Activated naive CD8-positive, alpha-beta T cell (primary cell): ENCODE data around the gene ZSWIM5.
"Not testable (repeated sequence)": the region's sequence is repeated elsewhere in the genome, so short reads cannot be mapped to it uniquely, and the experiment has no call there.

Source experiments
- H3K27ac Mint-ChIP-seq: one replicate; pipeline ENCODE4 v1.8.0; 2021; ENCODE audit warnings: mixed read lengths
- H3K27me3 Mint-ChIP-seq: one replicate; pipeline ENCODE4 v1.8.0; 2021; ENCODE audit warnings: mixed read lengths
- H3K36me3 Mint-ChIP-seq: one replicate; pipeline ENCODE4 v1.8.0; 2021; ENCODE audit warnings: mixed read lengths
- H3K4me1 Mint-ChIP-seq: one replicate; pipeline ENCODE4 v1.8.0; 2021; ENCODE audit warnings: low read depth, mixed read lengths
- H3K4me3 Mint-ChIP-seq: one replicate; pipeline ENCODE4 v1.8.0; 2021; ENCODE audit warnings: mild to moderate bottlenecking, mixed read lengths
- H3K9me3 Mint-ChIP-seq: one replicate; pipeline ENCODE4 v1.8.0; 2021; ENCODE audit warnings: low read depth, mixed read lengths

ZSWIM5 gene

DNA sequence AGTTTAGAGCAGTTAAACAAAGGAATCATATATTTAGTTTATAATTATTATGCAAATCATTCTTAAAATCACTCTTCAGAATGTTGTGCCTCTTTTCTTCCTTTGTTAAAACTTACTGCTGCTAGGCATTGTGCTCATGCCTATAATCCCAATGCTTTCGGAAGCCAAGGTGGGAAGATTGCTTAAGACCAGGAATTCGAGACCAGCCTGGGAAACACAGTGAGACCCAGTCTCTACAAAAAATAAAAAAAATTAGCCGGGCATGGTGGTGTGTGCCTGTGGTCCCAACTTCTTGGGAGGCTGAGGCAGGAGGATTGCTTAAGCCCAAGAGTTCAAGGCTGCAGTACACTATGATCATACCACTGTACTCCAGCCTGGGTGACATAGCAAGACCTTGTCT, 33.6 kb downstream of the ZSWIM5 start:
- Mint-ChIP-seq H3K4me3 (no peak overlapping the region), H3K36me3 (peaks cover 6% of the 10 kb centered on the region), H3K4me1 (no peaks in the 10 kb centered on the region), H3K27me3 (no peaks in the 10 kb centered on the region), H3K27ac (no peak overlapping the region), H3K9me3 (no peaks in the 10 kb centered on the region)

DNA sequence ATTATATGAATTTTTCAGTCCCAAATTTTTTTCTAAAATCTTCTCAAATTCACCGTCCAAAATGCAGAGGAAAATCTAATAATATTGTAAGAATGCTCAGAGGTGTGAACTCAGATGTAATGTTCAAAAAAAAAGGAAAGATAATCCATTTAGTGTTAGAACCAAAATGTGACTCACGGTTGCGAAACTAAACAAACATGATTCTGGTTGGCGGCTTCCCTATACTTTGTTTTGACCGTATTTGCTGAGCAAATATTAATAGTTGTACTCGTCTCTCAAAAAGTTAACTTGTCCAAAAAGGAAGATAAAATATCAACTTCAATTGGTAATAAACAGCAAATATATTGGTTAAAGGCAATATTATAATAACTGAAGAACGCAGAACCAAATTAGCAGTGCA, 34.4 kb downstream of the ZSWIM5 start:
- Mint-ChIP-seq H3K36me3 (peaks cover 6% of the 10 kb centered on the region), H3K9me3 (no peaks in the 10 kb centered on the region), H3K27ac (no peak overlapping the region), H3K4me1 (no peaks in the 10 kb centered on the region), H3K4me3 (no peak overlapping the region), H3K27me3 (no peaks in the 10 kb centered on the region)

DNA sequence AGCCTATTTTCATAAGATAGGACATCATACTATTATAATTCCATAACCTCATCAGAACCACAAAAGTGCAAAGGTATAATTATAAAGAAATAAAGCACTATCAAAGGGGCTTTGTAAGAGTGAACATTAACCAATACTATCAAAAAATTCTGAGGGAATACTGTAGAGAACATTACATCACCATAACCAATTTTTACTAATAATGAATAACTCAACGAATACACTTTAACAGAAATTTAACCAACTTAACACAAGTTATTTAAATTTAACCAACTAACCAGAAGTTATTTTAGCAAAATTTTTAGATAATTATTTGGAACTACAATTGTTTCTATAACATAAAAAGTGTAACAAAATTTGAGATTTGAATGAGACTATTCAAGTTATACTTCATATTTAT, 34.8 kb downstream of the ZSWIM5 start:
- Mint-ChIP-seq H3K27ac (no peak overlapping the region), H3K9me3 (no peaks in the 10 kb centered on the region), H3K27me3 (no peaks in the 10 kb centered on the region), H3K4me1 (no peaks in the 10 kb centered on the region), H3K36me3 (peaks cover 2% of the 10 kb centered on the region), H3K4me3 (no peak overlapping the region)

DNA sequence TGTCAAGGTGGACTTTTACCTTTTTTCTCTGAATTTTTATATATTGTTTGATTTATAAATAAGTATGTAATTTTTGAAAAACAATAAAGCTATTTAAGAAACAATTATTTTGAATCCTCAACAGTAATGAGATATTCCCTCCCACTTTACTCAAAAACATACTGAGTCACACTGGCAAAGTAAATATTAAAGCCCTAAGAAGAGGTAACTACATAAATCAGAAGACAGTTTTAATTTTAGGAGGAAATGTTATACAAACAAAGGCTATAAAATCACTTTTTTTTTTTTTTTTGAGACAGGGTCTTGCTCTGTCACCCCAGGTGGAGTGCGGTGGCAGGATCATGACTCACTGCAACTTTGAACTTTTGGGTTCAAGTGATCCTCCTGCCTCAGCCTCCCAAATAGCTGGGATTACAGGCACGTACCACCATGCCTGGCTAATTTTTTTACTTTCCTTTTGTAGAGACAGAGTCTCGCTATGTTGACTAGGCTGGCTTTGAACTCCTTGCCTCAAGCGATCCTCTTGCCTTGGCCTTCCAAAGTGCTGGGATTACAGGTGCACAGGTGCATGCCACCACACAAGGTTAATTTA, 36.2 kb downstream of the ZSWIM5 start:
- Mint-ChIP-seq H3K4me3 (no peak overlapping the region), H3K4me1 (no peaks in the 10 kb centered on the region), H3K36me3 (peaks cover under 1% of the 10 kb centered on the region), H3K27me3 (no peaks in the 10 kb centered on the region), H3K9me3 (no peaks in the 10 kb centered on the region), H3K27ac (no peak overlapping the region)

DNA sequence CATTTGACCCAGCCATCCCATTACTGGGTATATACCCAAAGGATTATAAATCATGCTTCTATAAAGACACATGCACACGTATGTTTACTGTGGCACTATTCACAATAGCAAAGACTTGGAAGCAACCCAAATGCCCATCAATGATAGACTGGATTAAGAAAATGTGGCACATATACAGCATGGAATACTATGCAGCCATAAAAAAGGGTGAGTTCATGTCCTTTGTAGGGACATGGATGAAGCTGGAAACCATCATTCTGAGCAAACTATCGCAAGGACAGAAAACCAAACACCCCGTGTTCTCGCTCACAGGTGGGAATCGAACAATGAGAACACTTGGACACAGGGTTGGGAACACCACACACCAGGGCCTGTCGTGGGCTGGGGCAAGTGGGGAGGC, 38.5 kb downstream of the ZSWIM5 start:
- Mint-ChIP-seq H3K36me3 (peaks cover 13% of the 10 kb centered on the region), H3K4me1 (peaks cover 13% of the 10 kb centered on the region)
- H3K27me3 Mint-ChIP-seq, H3K4me3 Mint-ChIP-seq, H3K9me3 Mint-ChIP-seq, H3K27ac Mint-ChIP-seq: not testable (repeated sequence)

DNA sequence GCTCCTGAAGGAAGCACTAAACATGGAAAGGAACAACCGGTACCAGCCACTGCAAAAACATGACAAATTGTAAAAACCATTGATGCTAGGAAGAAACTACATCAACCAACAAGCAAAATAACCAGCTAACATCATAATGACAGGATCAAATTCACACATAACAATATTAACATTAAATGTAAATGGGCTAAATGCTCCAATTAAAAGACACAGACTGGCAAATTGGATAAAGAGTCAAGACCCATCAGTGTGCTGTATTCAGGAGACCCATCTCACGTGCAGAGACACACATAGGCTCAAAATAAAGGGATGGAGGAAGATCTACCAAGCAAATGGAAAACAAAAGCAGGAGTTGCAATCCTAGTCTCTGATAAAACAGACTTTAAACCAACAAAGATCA, 42.1 kb downstream of the ZSWIM5 start:
- not testable (repeated sequence) for H3K27me3 Mint-ChIP-seq, H3K9me3 Mint-ChIP-seq, H3K27ac Mint-ChIP-seq, H3K4me3 Mint-ChIP-seq
- Mint-ChIP-seq H3K4me1 (peaks cover 21% of the 10 kb centered on the region), H3K36me3 (peaks cover 15% of the 10 kb centered on the region)

DNA sequence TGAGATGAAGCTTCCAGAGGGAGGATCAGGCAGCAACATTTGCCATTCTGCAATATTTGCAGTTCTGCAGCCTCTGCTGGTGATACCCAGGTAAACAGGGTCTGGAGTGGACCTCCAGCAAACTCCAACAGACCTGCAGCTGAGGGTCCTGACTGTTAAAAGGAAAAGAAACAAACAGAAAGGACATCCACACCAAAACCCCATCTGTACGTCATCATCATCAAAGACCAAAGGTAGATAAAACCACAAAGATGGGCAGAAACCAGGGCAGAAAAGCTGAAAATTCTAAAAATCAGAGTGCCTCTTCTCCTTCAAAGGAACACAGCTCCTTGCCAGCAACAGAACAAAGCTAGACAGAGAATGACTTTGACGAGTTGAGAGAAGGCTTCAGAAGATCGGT, 43.3 kb downstream of the ZSWIM5 start:
- H3K27me3 Mint-ChIP-seq, H3K9me3 Mint-ChIP-seq: not testable (repeated sequence)
- Mint-ChIP-seq H3K4me1 (peaks cover 21% of the 10 kb centered on the region), H3K36me3 (peaks cover 15% of the 10 kb centered on the region), H3K4me3 (peak overlapping the region; percentile 34), H3K27ac (peak overlapping the region; percentile 52)

DNA sequence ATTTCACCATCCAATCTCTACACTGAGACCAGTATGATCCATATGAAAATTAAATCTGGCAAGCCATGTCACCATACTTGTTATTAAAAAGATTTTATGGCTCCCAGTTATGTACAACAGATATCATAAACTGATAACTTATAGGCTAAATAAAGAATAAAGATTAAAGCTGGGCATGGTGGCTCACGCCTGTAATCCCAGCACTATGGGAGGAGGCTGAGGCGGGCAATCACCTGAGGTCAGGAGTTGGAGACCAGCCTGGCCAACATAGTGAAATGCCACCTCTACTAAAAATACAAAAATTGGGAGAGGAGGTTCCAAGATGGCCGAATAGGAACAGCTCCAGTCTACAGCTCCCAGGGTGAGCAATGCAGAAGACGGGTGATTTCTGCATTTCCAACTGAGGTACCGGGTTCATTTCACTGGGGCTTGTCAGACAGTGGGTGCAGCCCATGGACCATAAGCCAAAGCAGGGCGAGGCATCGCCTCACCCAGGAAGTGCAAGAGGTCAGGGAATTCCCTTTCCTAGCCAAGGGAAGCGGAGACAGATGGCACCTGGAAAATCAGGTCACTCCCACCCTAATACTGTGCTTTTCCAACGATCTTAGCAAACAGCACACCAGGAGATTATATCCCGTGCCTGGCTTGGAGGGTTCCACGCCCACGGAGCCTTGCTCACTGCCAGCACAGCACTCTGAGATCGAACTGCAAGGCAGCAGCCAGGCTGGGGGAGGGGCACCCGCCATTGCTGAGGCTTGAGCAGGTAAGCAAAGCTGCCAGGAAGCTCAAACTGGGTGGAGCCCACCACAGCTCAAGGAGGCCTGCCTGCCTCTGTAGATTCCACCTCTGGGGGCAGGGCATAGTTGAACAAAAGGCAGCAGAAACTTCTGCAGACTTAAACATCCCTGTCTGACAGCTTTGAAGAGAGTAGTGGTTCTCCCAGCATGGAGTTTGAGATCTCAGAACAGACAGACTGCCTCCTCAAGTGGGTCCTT, 44.1 kb downstream of the ZSWIM5 start:
- H3K27ac Mint-ChIP-seq, H3K27me3 Mint-ChIP-seq, H3K9me3 Mint-ChIP-seq: not testable (repeated sequence)
- Mint-ChIP-seq H3K4me3 (peak overlapping the region; percentile 34), H3K36me3 (peaks cover 15% of the 10 kb centered on the region), H3K4me1 (peaks cover 21% of the 10 kb centered on the region)

DNA sequence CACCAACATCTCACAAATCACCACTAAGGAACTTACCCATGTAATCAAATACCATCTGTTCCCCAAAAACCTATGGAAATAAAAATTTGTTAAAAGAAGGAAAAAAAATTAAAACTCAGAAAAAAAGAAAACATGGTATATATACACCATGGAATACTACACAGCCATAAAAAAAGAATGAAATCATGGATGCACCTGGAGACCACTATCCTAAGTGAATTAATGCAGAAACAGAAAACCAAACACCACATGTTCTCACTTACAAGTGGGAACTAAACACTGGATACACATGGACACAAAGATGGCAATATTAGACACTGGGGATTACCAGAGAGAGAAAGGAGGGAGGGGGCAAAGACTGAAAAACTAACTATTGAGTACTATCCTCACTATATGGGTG, 50.4 kb downstream of the ZSWIM5 start:
- Mint-ChIP-seq H3K27me3 (peaks cover 2% of the 10 kb centered on the region), H3K9me3 (peaks cover 7% of the 10 kb centered on the region), H3K27ac (no peak overlapping the region), H3K4me3 (no peak overlapping the region), H3K4me1 (no peaks in the 10 kb centered on the region), H3K36me3 (peaks cover 6% of the 10 kb centered on the region)

DNA sequence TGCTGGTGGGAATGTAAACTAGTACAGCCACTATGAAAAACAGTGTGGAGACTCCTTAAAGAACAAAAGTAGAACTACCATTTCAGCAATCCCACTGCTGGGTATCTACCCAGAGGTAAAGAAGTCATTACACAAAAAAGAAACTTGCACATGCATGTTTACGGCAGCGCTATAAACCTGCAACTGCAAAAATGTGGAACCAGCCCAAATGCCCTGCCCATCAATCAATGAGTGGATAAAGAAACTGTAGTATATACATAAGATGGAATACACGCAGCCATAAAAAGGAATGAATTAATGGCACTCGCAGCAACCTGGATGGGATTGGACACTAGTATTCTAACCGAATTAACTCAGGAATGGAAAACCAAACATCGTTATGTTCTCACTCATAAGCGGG, 51.0 kb downstream of the ZSWIM5 start:
- peaks cover 7% of the 10 kb centered on the region for H3K9me3 Mint-ChIP-seq
- no peaks in the 10 kb centered on the region for H3K4me1 Mint-ChIP-seq
- no peak overlapping the region for H3K27ac Mint-ChIP-seq
- H3K4me3 Mint-ChIP-seq: no peak overlapping the region
- peaks cover 2% of the 10 kb centered on the region for H3K27me3 Mint-ChIP-seq
- H3K36me3 Mint-ChIP-seq: peaks cover 5% of the 10 kb centered on the region

DNA sequence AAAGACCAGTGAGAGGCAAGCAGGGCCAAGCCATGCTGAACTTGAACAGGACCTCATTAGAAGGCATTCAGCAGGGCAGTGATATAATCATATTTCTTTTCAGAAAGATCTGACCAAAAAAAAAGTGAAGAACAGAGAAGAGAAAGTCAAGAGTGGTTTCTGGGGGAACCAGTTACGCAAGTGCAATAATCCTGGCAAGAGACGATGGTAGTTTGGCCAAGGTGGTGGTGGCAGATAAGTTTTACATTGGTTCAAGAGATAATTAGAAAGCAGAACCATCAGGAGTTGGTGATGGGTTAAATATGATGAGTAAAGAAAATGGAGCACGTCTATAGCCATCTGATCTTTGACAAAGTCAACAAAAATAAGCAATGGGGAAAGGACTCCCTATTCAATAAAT, 54.3 kb downstream of the ZSWIM5 start:
- Mint-ChIP-seq H3K27me3 (peaks cover 2% of the 10 kb centered on the region), H3K27ac (no peak overlapping the region), H3K4me3 (no peak overlapping the region), H3K4me1 (peaks cover 10% of the 10 kb centered on the region), H3K36me3 (peaks cover 5% of the 10 kb centered on the region), H3K9me3 (peaks cover 7% of the 10 kb centered on the region)

DNA sequence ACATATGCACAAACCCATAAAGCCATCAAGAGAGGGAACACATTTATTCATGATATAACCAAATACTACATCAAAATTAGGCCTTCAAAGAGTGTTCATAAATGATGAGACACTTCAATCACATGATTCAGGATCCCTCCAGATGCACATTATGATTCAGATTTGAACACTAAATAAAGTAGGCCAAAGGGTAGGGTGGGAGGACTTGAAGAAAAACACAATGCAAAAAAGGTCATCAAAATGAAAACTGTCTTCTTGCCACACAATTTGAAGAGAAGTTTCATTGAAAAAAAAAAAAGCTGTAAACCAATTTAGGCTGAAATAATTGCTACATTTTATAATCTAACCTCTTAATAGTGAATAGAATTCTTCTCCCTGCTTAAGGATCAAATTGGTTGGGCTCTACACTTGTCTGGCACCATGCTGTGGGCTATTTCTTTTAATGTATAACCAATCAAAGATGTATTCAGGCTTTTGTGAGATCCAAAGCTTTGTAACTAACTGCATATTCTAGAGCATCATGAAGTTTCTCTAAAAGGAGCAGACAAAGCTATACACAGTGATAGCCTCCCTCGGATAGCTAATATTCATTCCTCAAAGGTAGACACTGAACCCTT, 58.1 kb downstream of the ZSWIM5 start:
- no peaks in the 10 kb centered on the region for H3K27me3 Mint-ChIP-seq
- peaks cover 5% of the 10 kb centered on the region for H3K36me3 Mint-ChIP-seq
- no peak overlapping the region for H3K4me3 Mint-ChIP-seq
- no peak overlapping the region for H3K27ac Mint-ChIP-seq
- peaks cover 14% of the 10 kb centered on the region for H3K4me1 Mint-ChIP-seq
- no peaks in the 10 kb centered on the region for H3K9me3 Mint-ChIP-seq

DNA sequence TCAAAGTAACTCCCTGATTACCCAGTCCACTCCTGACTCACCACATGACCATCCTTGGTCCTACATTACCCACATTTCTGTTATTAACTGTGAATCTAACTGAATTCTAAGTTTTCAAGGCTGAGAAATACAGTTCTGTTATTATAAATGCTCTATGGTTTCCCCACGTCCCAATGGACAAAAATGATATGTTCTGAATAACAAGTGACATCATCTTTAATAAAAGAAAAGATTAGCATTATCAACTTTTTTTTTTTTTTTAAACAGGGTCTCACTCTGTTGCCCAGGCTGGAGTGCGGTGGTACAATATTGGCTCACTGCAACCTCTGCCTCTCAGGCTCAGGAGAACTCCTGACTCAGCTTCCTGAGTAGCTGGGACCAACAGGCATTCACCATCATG, 59.6 kb downstream of the ZSWIM5 start:
- no peaks in the 10 kb centered on the region for H3K9me3 Mint-ChIP-seq
- H3K4me1 Mint-ChIP-seq: peaks cover 14% of the 10 kb centered on the region
- no peak overlapping the region for H3K4me3 Mint-ChIP-seq
- no peak overlapping the region for H3K27ac Mint-ChIP-seq
- H3K36me3 Mint-ChIP-seq: peaks cover 2% of the 10 kb centered on the region
- no peaks in the 10 kb centered on the region for H3K27me3 Mint-ChIP-seq

DNA sequence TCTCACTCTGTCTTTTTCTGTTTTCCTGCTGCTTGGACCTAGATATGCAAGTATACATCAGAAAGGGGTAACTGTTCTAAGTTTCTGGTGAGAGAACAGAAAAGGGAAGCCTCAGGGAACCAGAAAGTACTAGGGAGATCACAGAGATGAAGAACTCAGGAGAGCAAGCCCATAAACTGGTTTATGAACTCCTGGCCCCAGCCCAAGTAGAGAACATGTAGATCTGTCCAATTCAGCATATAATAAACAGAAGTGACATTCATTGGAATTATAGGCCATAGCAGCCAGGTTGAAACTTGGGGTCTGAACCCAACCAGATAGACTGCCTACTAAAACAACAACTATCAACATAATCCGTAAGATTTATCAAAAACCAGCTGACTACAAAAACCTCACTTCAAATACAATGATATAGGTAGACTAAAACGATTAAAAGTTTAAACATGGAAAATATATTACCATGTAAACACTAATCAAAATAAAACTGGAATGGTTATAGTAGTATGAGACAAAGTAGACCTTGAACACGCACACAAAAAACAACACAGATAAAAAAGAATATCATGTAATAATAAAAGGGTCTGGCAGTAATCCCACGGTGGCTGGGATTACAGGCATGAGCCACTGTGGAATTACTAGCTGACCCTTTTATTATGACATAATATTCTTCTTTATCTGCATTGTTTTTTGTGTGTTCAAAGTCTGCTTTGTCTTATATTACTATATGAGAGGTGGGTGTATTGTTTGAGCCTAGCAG, 65.0 kb downstream of the ZSWIM5 start:
- Mint-ChIP-seq H3K4me3 (no peak overlapping the region), H3K4me1 (peaks cover 4% of the 10 kb centered on the region), H3K27me3 (no peaks in the 10 kb centered on the region), H3K27ac (no peak overlapping the region), H3K36me3 (no peaks in the 10 kb centered on the region), H3K9me3 (no peaks in the 10 kb centered on the region)

DNA sequence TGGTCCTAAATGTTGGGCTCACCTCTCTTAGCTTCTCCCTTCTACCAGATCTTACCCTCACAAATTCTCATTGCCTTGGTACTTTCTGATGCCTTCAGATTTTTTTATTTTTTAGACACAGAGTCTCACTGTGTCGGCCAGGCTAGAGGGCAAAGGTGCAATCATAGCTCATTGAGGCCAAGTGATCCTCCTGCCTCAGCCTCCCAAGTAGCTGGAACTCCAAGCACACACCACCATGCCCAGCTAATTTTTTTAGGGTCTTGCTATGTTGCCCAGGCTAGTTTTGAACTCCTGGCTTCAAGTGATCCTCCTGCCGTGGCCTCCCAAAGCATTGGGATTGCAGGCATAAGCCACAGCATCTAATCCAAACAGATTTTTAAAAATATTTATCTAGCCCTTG, 69.4 kb downstream of the ZSWIM5 start:
- no peaks in the 10 kb centered on the region for H3K36me3 Mint-ChIP-seq
- no peaks in the 10 kb centered on the region for H3K9me3 Mint-ChIP-seq
- H3K27me3 Mint-ChIP-seq: no peaks in the 10 kb centered on the region
- peaks cover 4% of the 10 kb centered on the region for H3K4me1 Mint-ChIP-seq
- H3K4me3 Mint-ChIP-seq: no peak overlapping the region
- no peak overlapping the region for H3K27ac Mint-ChIP-seq
